Islet of Langerhans (tissue), 1 donor: Measurements from ENCODE around the gene ZNF316.

Source experiments
- FAIRE-seq: peaks from one replicate; lab custom pipeline; 2011; peaks lifted over from hg19 to GRCh38; lab: Jason Lieb, UNC

The ZNF316 gene

DNA sequence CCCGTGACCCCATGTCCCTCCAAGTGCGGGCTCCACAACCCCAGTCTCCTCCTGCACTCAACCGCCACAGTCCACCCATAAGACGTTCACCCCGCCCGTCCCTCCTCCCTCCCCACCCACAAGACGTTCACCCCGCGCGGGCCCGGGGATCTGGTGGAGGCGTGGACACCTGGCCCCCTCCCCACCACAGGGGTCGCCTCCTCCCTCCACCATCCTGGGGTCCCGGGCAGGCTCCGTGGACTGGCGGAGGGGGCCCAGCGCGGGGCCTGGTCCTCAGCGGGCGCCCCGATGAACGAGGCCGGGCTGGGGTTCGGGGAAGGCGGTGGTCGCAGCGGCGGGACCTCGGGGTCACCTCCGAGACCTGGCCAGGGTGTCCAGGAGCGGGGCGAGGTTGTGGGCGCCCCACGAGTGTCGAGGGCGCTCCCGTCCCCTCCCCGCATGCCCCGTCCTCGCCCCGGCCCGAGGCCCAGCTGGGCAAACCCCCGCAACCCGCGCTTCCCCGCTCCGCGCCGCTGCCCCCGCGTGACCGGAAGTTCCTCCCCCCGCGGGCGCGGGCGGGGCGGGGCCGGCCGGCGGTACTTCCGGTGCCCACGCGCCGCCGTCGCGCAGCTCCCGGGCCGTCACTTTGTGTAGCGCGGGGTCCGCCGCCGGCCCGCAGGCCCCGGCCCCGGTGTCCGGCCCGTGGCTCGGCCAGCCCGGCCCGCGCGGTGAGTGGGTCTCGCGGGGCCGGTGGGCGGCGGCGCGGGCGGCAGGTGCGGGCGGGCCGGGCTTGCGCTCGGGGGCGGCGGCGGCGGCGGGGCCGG lies at the start of gene ZNF316:
ZNF316 (plus strand) TSS at position 578 of the 803 bp plus-strand sequence. CDS start 5,092 bp downstream, outside the sequence.
- FAIRE-seq: no peak

DNA sequence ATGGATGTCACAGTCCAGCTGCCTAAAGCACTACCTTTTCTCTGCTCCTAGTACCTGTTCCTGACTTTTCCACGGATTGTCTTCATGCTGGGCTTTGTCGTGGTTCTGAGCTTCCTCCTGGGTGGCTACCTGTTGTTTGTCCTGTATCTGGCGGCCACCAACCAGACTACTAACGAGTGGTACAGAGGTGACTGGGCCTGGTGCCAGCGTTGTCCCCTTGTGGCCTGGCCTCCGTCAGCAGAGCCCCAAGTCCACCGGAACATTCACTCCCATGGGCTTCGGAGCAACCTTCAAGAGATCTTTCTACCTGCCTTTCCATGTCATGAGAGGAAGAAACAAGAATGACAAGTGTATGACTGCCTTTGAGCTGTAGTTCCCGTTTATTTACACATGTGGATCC lies 48.6 kb upstream of the ZNF316 start:
- no peak for FAIRE-seq

DNA sequence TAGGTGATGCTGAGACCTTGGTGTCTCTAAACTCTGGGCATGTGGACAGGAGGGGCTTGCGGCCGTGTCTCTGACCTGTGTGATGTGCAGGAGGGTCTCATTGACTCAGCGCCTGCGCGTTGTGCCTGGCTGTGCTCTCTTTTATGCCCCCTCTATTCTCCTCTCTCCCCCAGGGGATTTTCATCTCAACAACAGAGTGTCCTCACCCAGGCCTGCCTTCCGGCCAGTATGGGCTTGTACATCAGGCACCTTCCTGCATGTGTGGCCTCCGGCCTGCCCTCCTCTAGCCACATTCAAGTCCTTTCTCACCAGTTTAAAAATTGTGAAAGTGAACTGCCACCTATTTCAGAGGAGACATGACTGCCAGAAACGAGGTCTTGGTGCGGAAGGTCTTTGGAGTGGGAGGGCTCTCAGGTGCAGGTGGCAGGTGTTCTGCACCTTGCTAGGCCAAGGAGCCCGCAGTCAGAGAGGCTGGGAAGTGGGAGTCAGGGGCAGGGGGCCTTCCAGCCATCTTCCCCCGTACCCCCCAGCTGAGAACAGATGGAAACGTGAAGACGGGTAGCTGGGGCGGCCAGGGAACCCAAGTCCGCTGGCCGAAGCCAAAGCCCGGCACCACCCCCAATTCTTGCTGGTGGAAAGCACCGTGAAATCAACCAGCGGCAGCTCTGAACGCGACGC lies 47.8 kb upstream of the ZNF316 start:
- no peak for FAIRE-seq

- no peak for FAIRE-seq
Observed at GRCh38 chr7:6589829-6590644, 47.1 kb upstream of the ZNF316 start, which contains the start of gene INTS15. Gene INTS15, plus strand, starts transcription at chr7:6590021. Its CDS starts 263 bp downstream, at chr7:6590284.

DNA sequence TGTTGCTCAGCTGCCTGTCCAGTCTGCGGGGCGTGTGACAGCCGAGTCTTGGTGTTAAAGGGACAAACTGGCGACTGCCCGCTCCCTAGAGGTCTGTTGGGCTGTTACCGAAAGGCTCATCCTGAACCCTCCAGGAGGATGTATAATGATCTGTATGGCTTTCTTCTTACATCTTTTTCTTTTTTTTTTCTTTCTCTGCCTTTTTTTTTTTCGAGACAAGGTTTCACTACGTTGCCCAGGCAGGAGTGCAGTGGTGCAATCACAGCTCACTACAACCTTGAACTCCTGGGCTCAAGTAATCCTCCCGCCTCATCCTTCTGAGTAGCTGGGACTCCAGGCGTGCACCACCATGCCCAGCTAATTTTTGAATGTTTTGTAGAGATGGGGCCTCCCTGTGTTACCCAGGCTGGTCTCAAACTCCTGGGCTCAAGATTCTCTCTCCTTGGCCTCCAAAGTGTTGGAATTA lies 46.4 kb upstream of the ZNF316 start:
- no peak for FAIRE-seq

DNA sequence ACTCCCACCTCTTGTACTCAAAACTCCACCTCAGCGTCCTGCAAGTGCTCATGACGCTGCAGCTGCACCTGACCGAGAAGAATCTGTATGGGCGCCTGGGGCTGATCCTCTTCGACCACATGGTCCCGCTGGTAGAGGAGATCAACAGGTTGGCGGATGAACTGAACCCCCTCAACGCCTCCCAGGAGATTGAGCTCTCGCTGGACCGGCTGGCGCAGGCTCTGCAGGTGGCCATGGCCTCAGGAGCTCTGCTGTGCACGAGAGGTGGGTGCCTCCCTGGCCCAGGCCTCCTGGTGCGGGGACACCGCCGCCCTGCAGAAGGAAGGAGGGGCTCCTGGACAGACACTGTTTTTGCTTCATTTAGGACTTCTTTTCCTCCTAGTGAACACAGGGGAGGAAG lies 37.0 kb upstream of the ZNF316 start:
- no peak for FAIRE-seq

GRCh38 chr7:6604458-6604857 lies 32.7 kb upstream of the ZNF316 start:
- FAIRE-seq: no peak

DNA sequence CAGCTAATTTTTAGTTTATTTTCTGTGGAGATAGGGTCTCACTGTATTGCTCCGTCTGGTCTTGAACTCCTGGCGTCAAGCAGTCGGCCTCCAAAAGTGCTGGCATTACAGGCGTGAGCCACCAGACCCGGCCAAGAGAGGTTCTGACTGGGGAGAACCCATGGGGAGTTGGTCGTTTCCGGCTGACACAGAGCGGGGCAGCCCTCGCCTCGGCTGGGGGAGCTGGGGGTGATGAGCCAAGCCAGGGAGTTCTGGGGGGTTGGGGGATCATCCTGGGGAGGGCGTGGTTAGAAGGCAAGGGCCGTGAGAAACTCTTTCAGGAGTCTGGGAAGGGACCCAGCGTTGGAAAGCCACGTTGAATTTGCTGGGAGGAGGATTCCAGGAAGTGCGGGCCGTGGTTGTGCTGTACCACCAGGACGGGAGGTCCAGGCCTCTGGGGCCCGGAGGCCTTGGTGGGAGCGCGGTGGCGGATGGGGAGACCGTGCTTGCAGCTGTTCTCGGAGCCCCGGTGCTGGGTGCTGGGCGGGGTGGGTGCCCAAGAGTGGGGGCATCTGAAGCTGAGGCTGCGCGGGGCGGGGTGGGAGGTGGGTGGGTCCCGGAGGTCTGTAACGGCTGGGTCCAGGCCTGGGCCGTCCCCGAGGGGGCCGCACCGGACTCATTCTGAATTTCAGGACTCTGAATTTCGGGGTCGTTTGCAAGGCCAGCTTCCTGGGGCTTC lies 30.1 kb upstream of the ZNF316 start:
- no peak for FAIRE-seq

- FAIRE-seq: no peak
Observed at GRCh38 chr7:6607651-6608051, 29.5 kb upstream of the ZNF316 start.

DNA sequence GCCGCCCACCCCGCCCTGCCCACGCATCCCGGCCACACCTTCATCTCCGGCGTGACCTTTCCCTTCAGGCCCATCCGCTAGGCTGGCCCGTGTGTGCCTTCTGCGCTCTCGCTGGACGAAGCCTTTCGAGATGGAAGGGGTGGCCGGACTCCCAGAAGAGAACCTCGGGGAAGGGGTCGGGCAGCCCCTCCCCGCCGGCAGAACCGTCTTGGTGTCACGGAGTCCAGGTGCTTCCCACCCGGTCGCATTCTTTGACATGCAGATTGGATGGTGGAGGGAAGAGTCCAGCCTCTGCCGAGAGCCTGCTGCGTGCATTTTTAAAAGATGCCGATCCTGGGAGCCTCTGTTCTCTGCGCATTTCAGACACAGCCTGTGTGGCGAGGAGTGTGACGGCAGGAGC lies 29.0 kb upstream of the ZNF316 start:
- no peak for FAIRE-seq

- no peak for FAIRE-seq
Observed at GRCh38 chr7:6608794-6609193, 28.3 kb upstream of the ZNF316 start.

- no peak for FAIRE-seq
Observed at GRCh38 chr7:6612819-6613218, 24.3 kb upstream of the ZNF316 start.

GRCh38 chr7:6613706-6614105 lies 23.4 kb upstream of the ZNF316 start:
- FAIRE-seq: no peak

- FAIRE-seq: no peak
Observed at GRCh38 chr7:6614953-6615722, 22.0 kb upstream of the ZNF316 start, which contains the start of gene ZNF853. Gene ZNF853, plus strand, starts transcription at chr7:6615610. Its CDS starts 565 bp downstream, at chr7:6616175.

DNA sequence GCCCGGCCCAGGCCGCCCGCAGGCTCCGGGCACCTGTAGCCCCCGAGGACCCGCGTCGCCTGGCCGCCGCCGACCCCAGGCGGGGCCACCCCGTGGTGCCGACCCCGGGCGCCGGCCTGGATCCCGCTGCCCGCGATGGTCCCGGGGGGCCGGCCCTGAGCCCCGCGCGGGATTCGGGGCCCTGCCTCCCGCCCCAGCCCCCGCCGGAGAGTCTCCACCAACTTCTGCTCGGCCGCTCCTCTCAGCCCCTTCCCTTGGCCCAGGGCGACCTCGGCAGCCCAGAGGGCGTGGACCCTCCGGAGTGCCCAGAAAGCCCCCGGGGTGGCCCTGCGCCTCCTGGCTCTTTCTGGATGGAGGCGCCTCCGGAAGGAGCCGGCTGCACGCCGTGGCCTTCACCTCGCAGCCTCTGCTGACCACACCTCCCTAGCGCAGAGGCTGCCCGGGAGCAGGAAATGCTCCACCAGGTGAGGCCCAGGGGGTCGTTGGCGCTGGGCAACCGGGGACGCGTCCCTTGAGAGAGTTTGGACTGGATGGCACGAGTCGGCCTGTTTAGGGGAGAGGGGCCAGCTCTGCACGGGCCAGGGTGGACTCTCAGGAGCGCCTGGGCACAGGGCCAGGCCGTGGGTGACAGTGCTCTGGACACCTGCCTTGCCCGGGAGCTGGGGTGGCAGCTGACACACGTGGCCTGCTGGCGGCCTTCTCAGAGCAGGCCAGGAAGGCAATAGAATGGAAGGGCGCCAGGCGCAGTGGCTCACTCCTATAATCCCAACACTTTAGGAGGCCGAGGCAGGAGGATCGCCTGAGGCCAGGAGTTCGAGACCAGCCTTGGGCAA lies 21.2 kb upstream of the ZNF316 start:
- FAIRE-seq: no peak

DNA sequence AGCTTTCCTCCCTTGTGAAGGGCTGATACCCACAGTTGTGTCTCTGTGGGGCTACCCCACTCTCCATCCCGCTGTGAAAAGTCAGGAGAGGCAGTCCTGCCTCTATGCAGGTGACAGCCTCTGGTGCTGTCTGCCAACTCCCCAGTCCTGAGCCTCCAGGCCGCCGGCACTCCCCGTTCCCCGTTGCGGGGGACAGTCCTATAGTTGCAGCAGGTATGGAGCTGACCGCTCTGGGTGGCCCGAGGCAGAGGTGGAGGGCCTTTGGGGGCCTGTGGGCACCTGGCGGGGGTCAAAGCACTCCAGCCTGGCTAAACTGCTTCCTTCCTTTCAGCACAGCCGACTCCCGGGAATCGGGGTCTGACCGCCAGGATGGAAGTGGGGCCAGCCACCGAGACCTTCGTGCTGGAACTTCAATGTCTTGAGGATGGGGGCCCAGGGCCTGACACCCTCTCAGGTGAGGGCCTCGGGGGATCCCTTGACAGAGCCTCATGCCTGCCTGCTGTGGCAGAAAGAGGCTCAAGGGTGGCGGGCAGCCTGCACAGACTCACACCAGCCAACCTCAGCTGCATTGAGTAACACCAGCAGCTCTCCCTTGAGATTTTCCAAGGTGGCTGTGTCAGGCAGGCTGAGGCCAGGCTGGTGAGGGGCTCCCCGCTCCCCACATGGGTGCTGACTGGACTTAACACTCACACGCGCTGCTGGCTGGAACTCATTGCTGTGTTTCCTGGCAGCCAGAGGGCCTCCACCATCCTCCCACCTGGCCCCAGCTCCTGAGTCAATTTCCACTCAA lies 20.1 kb upstream of the ZNF316 start:
- FAIRE-seq: no peak

GRCh38 chr7:6618621-6619020 lies 18.5 kb upstream of the ZNF316 start:
- no peak for FAIRE-seq

GRCh38 chr7:6619961-6620360 lies 17.2 kb upstream of the ZNF316 start:
- no peak for FAIRE-seq
